Heart left ventricle (tissue), 16 donors: ENCODE measurements around the gene SPRED3. TPM values are rescaled to one million over a fixed set of nuclear protein-coding genes. Genes with fewer than 3 reads are reported as not detected.

Source experiments
- ATAC-seq, 4 donors: fragments of 200-7000 bp; cut with Tn5 transposase; one replicate each; pipeline ENCODE4 v1.9.1; 2020 to 2022; ENCODE audit warnings: moderate library complexity in 4 of 4, mild to moderate bottlenecking in 3 of 4, moderate number of reproducible peaks in 1 of 4
- DNase-seq, 5 donors: peaks; one replicate each; pipeline ENCODE4 v3.0.0-alpha.2; 2020
- H3K27ac ChIP-seq, 12 donors: fragments of 200-600 bp; sonication (generic) in 4 of 12; one replicate each; pipeline versions ENCODE4 v1.5.0 to v1.8.0; 2016 to 2022; ENCODE audit warnings: mild to moderate bottlenecking in 2 of 12
- H3K27me3 ChIP-seq, 9 donors: fragments of 200-600 bp; sonication (generic) in 2 of 9; one replicate each; pipeline versions ENCODE4 v1.5.1 to v1.8.0; 2016 to 2022; ENCODE audit warnings: mild to moderate bottlenecking in 3 of 9
- H3K36me3 ChIP-seq, 9 donors: fragments of 200-600 bp; sonication (generic) in 2 of 9; one replicate each; pipeline versions ENCODE4 v1.5.0 to v1.8.0; 2018 to 2022; ENCODE audit warnings: mild to moderate bottlenecking in 2 of 9
- H3K4me1 ChIP-seq, 12 donors: fragments of 200-600 bp; sonication (generic) in 4 of 12; one replicate each; pipeline versions ENCODE4 v1.5.0 to v1.8.0; 2016 to 2022; ENCODE audit warnings: mild to moderate bottlenecking in 3 of 12
- H3K4me3 ChIP-seq, 12 donors: fragments of 200-600 bp; sonication (generic) in 4 of 12; one replicate each; pipeline versions ENCODE4 v1.5.0 to v1.8.0; 2017 to 2022; ENCODE audit warnings: mild to moderate bottlenecking in 9 of 12, moderate library complexity in 4 of 12
- H3K9me3 ChIP-seq, 12 donors: fragments of 200-600 bp; sonication (generic) in 4 of 12; one replicate each; pipeline versions ENCODE4 v1.5.0 to v1.8.0; 2016 to 2022; ENCODE audit warnings: mild to moderate bottlenecking in 1 of 12
- POLR2A ChIP-seq, 2 donors: fragments of 450-650 bp; IDR thresholded peaks; one replicate each; pipeline ENCODE4 v1.6.1; 2017; ENCODE audit warnings: antibody characterized with exemption in 2 of 2, mild to moderate bottlenecking in 2 of 2, moderate library complexity in 2 of 2
- WGBS, 4 donors: extraction: QIAGEN DNeasy Blood & Tissue Kit in 2 of 4; methylation state at CpG; one replicate each; pipeline versions ENCODE4 v1.1.5 to v1.1.7; 2013 to 2018; 5-methylcytosine and 5-hydroxymethylcytosine counted together
- intact Hi-C, 10 donors: fragments of 100-400 bp; cut with DNase I; formaldehyde crosslinking; loops; one replicate each; pipeline versions ENCODE4 v1.11.1 to v1.14.2; 2022
- polyA plus RNA-seq, 2 donors: library from polyadenylated mRNA; stranded (reverse); fragments of 200-250 nt; gene quantifications; one replicate each; pipeline ENCODE4 v1.2.3, GENCODE V29; 2013
- total RNA-seq, 9 donors: library from RNA; depleted of rRNA in 2 of 9; stranded (reverse); fragments of >200 nt in 2 of 9; fragmentation: NEBNext Ultra II Directional in 3 of 9; extraction: Animal tissue kit (Norgen Biotek cat#: 25700) in 3 of 9; gene quantifications; one replicate each; pipeline versions ENCODE4 v1.1.0 to v1.2.4, GENCODE V29; 2016 to 2023
- TF ChIP-seq, protein P1 (sequence below), 12 donors: fragments of 200-600 bp; sonication (generic) in 4 of 12; IDR thresholded peaks; one replicate each; pipeline versions ENCODE4 v1.5.0 to v1.8.0; 2018 to 2022; ENCODE audit warnings: antibody characterized with exemption in 12 of 12, mild to moderate bottlenecking in 5 of 12
- donor health status: ischemic (EF 13 %, LVEDD 7.1; RV severe dilation, severe dysfunction).
- donor health status: healthy with polysubstance abuse.
- donor health status: DM: no; HTN: yes; CAD: no.
- donor health status: DM: no; HTN: no; CAD: no.
- donor health status: ischemic (EF 25% LVEDD 6.9; RV normal size, moderate dysfunction).
- donor health status: ischemic (EF 25% LVEDD 5.7; RV mildly dilated, moderate dysfunction).
- donor health status: healthy.
- donor health status: DM: yes; HTN: yes; CAD: no.
- donor health status: ischemic (EF 35%, LVEDD 5.7; RV mildly dilated, moderate dysfunction).
- donor health status: nonischemic (EF 11% LVEDD 7.7; RV severe dilation, severe dysfunction).
- donor health status: DM: yes; HTN: yes; CAD: no.
- donor health status: PGD.
- donor health status: ischemic (EF 29% LVEDD 5.4; RV normal size, mild dysfunction).
- donor health status: nonischemic (EF 23%, LVEDD 6.1; RV moderate dilation, normal function).

The SPRED3 gene
- total and polyA plus RNA-seq, 11 donors = 0.18 to 3.1 (median 0.72) TPM; not detected in 1

DNA sequence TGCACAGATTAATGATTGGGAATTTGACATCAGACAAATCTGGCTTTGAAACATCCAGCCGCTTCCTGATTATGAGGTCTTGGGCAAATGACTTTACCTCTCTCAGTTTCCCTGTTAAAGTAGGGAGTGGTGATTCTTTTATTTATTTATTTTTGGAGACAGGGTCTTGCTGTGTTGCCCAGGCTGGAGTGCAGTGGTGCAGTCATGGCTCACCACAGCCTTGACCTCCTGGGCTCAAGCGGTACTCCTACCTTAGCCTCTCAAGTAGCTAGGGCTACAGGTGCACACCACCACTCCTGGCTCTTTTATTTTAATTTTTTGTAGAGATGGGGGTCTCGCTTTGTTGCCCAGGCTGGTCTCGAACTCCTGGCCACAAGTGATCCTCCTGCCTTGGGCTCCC lies 11.4 kb upstream of the SPRED3 start:
- intact Hi-C loops = loop anchor here in 1 of 10 donors (5.0 kb wide), 1 partner anchor 40 kb away; the partner anchor contains the start of gene CATSPERG
- Histone ChIP-seq H3K27me3 (no peaks in the 10 kb centered on the region), H3K4me3 (no peak overlapping the region), H3K9me3 (no peaks in the 10 kb centered on the region), H3K27ac (peak overlapping the region in 2 of 12 donors; percentile 3 to 96), H3K36me3 (peaks cover 11 to 58% (median 52%) of the 10 kb centered on the region in 9 donors), H3K4me1 (peaks cover 7 to 29% (median 22%) of the 10 kb centered on the region in 12 donors)
- WGBS, 4 donors = 97 to 99% (median 98%) methylated on average over 4 of the region's 4 CpGs
- no peak for DNase-seq
- ATAC-seq = no peak
- no peak for TF ChIP-seq POLR2A (IDR thresholded peaks at IDR 0.05)
- TF ChIP-seq, protein P1, sequence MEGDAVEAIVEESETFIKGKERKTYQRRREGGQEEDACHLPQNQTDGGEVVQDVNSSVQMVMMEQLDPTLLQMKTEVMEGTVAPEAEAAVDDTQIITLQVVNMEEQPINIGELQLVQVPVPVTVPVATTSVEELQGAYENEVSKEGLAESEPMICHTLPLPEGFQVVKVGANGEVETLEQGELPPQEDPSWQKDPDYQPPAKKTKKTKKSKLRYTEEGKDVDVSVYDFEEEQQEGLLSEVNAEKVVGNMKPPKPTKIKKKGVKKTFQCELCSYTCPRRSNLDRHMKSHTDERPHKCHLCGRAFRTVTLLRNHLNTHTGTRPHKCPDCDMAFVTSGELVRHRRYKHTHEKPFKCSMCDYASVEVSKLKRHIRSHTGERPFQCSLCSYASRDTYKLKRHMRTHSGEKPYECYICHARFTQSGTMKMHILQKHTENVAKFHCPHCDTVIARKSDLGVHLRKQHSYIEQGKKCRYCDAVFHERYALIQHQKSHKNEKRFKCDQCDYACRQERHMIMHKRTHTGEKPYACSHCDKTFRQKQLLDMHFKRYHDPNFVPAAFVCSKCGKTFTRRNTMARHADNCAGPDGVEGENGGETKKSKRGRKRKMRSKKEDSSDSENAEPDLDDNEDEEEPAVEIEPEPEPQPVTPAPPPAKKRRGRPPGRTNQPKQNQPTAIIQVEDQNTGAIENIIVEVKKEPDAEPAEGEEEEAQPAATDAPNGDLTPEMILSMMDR (IDR thresholded peaks at IDR 0.05) = no peak

DNA sequence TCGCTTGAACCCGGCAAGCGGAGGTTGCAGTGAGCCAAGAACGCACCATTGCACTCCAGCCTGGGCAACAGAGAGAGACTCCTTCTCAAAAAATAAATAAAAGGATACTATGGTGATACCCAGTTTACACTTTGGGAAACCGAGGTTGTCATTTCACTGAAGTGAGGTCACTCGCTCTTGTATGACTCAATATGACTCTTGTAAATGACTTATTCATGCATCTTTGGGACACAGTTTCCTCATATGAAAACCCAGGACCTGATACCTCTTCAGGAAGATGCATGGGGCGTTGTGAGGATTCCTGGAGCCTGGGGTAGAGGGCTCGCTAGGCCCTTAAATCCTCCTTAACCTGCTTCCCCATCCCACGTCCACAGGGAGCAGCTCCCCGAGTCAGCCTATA lies 9.6 kb upstream of the SPRED3 start:
- Histone ChIP-seq H3K27me3 (no peaks in the 10 kb centered on the region), H3K4me3 (no peak overlapping the region), H3K9me3 (no peaks in the 10 kb centered on the region), H3K27ac (no peak overlapping the region), H3K4me1 (peaks cover 7 to 29% (median 21%) of the 10 kb centered on the region in 12 donors), H3K36me3 (peaks cover 11 to 76% (median 70%) of the 10 kb centered on the region in 9 donors)
- 93 to 97% (median 95%) methylated on average over 10 of the region's 10 CpGs for WGBS, 4 donors
- DNase-seq (no peak), ATAC-seq (no peak)
- TF ChIP-seq, protein P1 (IDR thresholded peaks at IDR 0.05) = no peak
- TF ChIP-seq POLR2A (IDR thresholded peaks at IDR 0.05) = no peak
- intact Hi-C loops = loop anchor here in 1 of 10 donors (5.0 kb wide), 1 partner anchor 42 kb away; the partner anchor contains the start of gene CATSPERG

DNA sequence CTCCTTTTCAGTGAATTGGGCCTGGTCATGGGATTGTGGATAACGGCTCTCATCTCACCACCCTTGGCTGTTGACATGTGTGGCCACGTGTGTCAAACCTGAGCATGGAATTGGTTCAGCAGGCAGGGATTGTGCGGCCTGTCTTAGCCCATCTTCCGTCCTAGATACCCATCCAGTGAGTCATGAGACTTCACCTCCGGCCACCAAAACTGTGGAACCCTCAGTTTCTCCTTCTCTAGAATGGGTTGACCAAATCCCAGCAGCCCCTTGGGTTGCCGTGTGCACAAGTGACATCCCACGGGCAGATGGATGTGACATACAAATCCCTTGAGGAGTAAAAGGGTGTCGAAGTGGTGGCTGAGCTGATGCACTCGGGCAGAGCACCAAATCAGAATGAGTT lies 7.4 kb upstream of the SPRED3 start:
- Histone ChIP-seq H3K4me3 (no peak overlapping the region), H3K4me1 (peaks cover 0 to 23% (median 12%) of the 10 kb centered on the region in 12 donors), H3K9me3 (no peaks in the 10 kb centered on the region), H3K36me3 (peaks cover 11 to 95% (median 86%) of the 10 kb centered on the region in 9 donors), H3K27ac (no peak overlapping the region), H3K27me3 (peaks cover 0 to 6% (median 0%) of the 10 kb centered on the region in 9 donors)
- intact Hi-C loops = no loop called here
- DNase-seq = no peak
- WGBS, 4 donors = 80 to 91% (median 89%) methylated on average over 9 of the region's 9 CpGs
- no peak for ATAC-seq
- no peak for TF ChIP-seq POLR2A (IDR thresholded peaks at IDR 0.05)
- TF ChIP-seq, protein P1 (IDR thresholded peaks at IDR 0.05) = no peak

DNA sequence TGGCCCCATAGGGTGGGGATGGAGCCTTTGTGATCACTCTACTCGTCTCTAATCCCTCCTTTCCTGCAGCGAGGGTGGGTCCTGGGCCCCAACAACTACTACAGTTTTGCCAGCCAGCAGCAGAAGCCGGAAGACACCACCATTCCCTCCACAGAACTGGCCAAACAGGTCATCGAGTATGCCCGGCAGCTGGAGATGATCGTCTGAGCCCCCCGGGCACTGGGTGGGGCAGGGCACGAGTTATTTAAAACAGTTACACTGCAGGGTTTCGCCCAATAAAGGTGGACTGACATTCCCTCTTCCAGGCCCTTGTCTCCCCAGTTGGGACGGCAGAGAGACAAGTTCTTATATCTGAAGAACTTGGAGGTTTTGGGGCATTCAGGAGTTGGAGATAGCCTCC lies 5.3 kb upstream of the SPRED3 start:
- Histone ChIP-seq H3K27me3 (peaks cover 0 to 24% (median 0%) of the 10 kb centered on the region in 9 donors), H3K9me3 (no peaks in the 10 kb centered on the region), H3K27ac (no peak overlapping the region), H3K4me3 (no peak overlapping the region), H3K36me3 (peaks cover 11 to 80% (median 69%) of the 10 kb centered on the region in 9 donors), H3K4me1 (peaks cover 0 to 28% (median 16%) of the 10 kb centered on the region in 12 donors)
- WGBS, 4 donors = 92 to 93% (median 93%) methylated on average over 9 to 10 of the region's 10 CpGs
- intact Hi-C loops = no loop called here
- ATAC-seq (no peak), DNase-seq (no peak)
- TF ChIP-seq, protein P1 (IDR thresholded peaks at IDR 0.05) = no peak
- TF ChIP-seq POLR2A (IDR thresholded peaks at IDR 0.05) = no peak
